ENCODE measurements around the gene PUM2. TPM values are rescaled to one million over a fixed set of nuclear protein-coding genes. Genes with fewer than 3 reads are reported as not detected.

PUM2 gene
- total and polyA plus RNA-seq, 2 of the 13 experiments (the other 11 are each of a cell fraction or from before 2014, with no cell fraction given): 69.6 to 69.8 TPM

- TF ChIP-seq HBP1 (CRISPR knock-in tag; IDR thresholded peaks at IDR 0.05; ENCODE audit: low read depth) (no peak), MAX (IDR thresholded peaks at IDR 0.05) (peak; percentile 87), NCOR1 (IDR thresholded peaks at IDR 0.05; ENCODE audit: borderline replicate concordance, low read length) (peak; percentile 49; the same call in 1 of the 2 replicates), SMAD9 (CRISPR knock-in tag; IDR thresholded peaks at IDR 0.05) (0 out of 2 replicates have a peak, but pooled peaks have one; percentile 21), ZNF121 (CRISPR knock-in tag; IDR thresholded peaks at IDR 0.05) (no peak; the same call in 1 of the 2 replicates), EP300 (IDR thresholded peaks at IDR 0.05; ENCODE audit: low read depth in 2 of 2, low read length in 2 of 2) (0 out of 4 replicates have a peak, but pooled peaks of 1 of the 2 experiments have one; percentile 5), EP300 (CRISPR knock-in tag; IDR thresholded peaks at IDR 0.05; ENCODE audit: borderline replicate concordance) (peak; percentile 17; the same call in 1 of the 2 replicates), ZNF766 (CRISPR knock-in tag; IDR thresholded peaks at IDR 0.05; ENCODE audit: borderline replicate concordance) (0 out of 2 replicates have a peak, but pooled peaks have one; percentile 36), KDM2A (CRISPR knock-in tag; IDR thresholded peaks at IDR 0.05; ENCODE audit: borderline replicate concordance, low read depth) (peak; percentile 70; the same call in 1 of the 2 replicates), HNRNPH1 (optimal IDR thresholded peaks at IDR 0.05; ENCODE audit: low read depth, low read length) (no peak), ZNF670 (CRISPR knock-in tag; IDR thresholded peaks at IDR 0.05; ENCODE audit: borderline replicate concordance) (peak; percentile 15; the same call in 1 of the 2 replicates), HNF4A (CRISPR knock-in tag; IDR thresholded peaks at IDR 0.05) (no peak; the same call in 1 of the 2 replicates), REPIN1 (CRISPR knock-in tag; IDR thresholded peaks at IDR 0.05; ENCODE audit: borderline replicate concordance, low read depth) (peak; percentile 13; the same call in 1 of the 2 replicates), ZNF207 (IDR thresholded peaks at IDR 0.05; ENCODE audit: borderline replicate concordance) (no peak), NFRKB (IDR thresholded peaks at IDR 0.05) (no peak), TRIM24 (CRISPR knock-in tag; IDR thresholded peaks at IDR 0.05) (no peak), ISL2 (CRISPR knock-in tag; IDR thresholded peaks at IDR 0.05) (peak; percentile 44; the same call in 1 of the 2 replicates), ZNF737 (CRISPR knock-in tag; IDR thresholded peaks at IDR 0.05; ENCODE audit: borderline replicate concordance) (no peak), ZKSCAN1 (IDR thresholded peaks at IDR 0.05; ENCODE audit: low read length) (no peak), KDM1A (CRISPR knock-in tag; IDR thresholded peaks at IDR 0.05) (no peak), GATAD1 (CRISPR knock-in tag; IDR thresholded peaks at IDR 0.05) (no peak), PHF20 (CRISPR knock-in tag; IDR thresholded peaks at IDR 0.05) (no peak), ATF1 (CRISPR knock-in tag; IDR thresholded peaks at IDR 0.05) (no peak), ARNTL (CRISPR knock-in tag; IDR thresholded peaks at IDR 0.05) (no peak), ZC3H4 (CRISPR knock-in tag; IDR thresholded peaks at IDR 0.05; ENCODE audit: borderline replicate concordance) (no peak), ZNF543 (CRISPR knock-in tag; IDR thresholded peaks at IDR 0.05) (peak; percentile 19; the same call in 1 of the 2 replicates), HMG20B (CRISPR knock-in tag; conservative IDR thresholded peaks at IDR 0.05) (no peak), ZNF17 (CRISPR knock-in tag; IDR thresholded peaks at IDR 0.05) (no peak), ZNF639 (CRISPR knock-in tag; conservative IDR thresholded peaks at IDR 0.05) (0 out of 2 replicates have a peak, but pooled peaks have one; percentile 44), ZNF569 (CRISPR knock-in tag; IDR thresholded peaks at IDR 0.05; ENCODE audit: borderline replicate concordance) (no peak), THYN1 (CRISPR knock-in tag; IDR thresholded peaks at IDR 0.05; ENCODE audit: borderline replicate concordance, low read depth) (no peak)
Observed at GRCh38 chr2:20350041-20350712, 467 bp downstream of the PUM2 start (continued).
